HG02759 (cell line): ENCODE results near the gene VSIG10.
A peak's percentile ranks its signal among the peaks of the same experiment; 100 is the strongest.
"Not testable (repeated sequence)": the region's sequence is repeated elsewhere in the genome, so short reads cannot be mapped to it uniquely, and the experiment has no call there.

ENCODE experiments used
- ATAC-seq: cut with Tn5 transposase; IDR thresholded peaks from one replicate; pipeline ENCODE4 v1.9.1; 2021; ENCODE audit warnings: mild to moderate bottlenecking, moderate library complexity; ENCODE audit not compliant: unreplicated experiment

VSIG10 gene

GRCh38 chr12:118035190-118036041 is 68.4 kb downstream of the VSIG10 start:
- peak; percentile 82 for ATAC-seq

- no peak for ATAC-seq
These were observed 69.2 kb downstream of the VSIG10 start for GRCh38 chr12:118034429-118035189.

GRCh38 chr12:118033902-118034301 is 69.9 kb downstream of the VSIG10 start:
- no peak for ATAC-seq

- ATAC-seq: no peak
These were observed 70.5 kb downstream of the VSIG10 start for GRCh38 chr12:118033323-118033722.

GRCh38 chr12:118032188-118032587 is 71.6 kb downstream of the VSIG10 start:
- no peak for ATAC-seq

GRCh38 chr12:118029166-118029565 is 74.6 kb downstream of the VSIG10 start:
- ATAC-seq: no peak

GRCh38 chr12:118025168-118025567 is 78.6 kb downstream of the VSIG10 start:
- ATAC-seq: no peak

GRCh38 chr12:118023301-118023860 is 80.4 kb downstream of the VSIG10 start:
- ATAC-seq: no peak

GRCh38 chr12:118022728-118023109 is 81.1 kb downstream of the VSIG10 start:
- no peak for ATAC-seq

GRCh38 chr12:118022097-118022727 is 81.6 kb downstream of the VSIG10 start:
- not testable (repeated sequence) for ATAC-seq

GRCh38 chr12:118020036-118020435 is 83.8 kb downstream of the VSIG10 start:
- no peak for ATAC-seq

GRCh38 chr12:118017926-118018325 is 85.9 kb downstream of the VSIG10 start:
- no peak for ATAC-seq

GRCh38 chr12:118016424-118017264 is 87.2 kb downstream of the VSIG10 start, which contains the start of gene RFC5:
Gene RFC5 (plus strand): TSS chr12:118016703. CDS start chr12:118016828, 125 bp downstream.
- peak; percentile 97 for ATAC-seq

- no peak for ATAC-seq
These were observed 87.9 kb downstream of the VSIG10 start for GRCh38 chr12:118015944-118016343.

- no peak for ATAC-seq
These were observed 88.5 kb downstream of the VSIG10 start for GRCh38 chr12:118015306-118015705.
